Measurements from ENCODE around the gene SCAI.
"Not testable (repeated sequence)": the region's sequence is repeated elsewhere in the genome, so short reads cannot be mapped to it uniquely, and the experiment has no call there.

Gene SCAI

DNA sequence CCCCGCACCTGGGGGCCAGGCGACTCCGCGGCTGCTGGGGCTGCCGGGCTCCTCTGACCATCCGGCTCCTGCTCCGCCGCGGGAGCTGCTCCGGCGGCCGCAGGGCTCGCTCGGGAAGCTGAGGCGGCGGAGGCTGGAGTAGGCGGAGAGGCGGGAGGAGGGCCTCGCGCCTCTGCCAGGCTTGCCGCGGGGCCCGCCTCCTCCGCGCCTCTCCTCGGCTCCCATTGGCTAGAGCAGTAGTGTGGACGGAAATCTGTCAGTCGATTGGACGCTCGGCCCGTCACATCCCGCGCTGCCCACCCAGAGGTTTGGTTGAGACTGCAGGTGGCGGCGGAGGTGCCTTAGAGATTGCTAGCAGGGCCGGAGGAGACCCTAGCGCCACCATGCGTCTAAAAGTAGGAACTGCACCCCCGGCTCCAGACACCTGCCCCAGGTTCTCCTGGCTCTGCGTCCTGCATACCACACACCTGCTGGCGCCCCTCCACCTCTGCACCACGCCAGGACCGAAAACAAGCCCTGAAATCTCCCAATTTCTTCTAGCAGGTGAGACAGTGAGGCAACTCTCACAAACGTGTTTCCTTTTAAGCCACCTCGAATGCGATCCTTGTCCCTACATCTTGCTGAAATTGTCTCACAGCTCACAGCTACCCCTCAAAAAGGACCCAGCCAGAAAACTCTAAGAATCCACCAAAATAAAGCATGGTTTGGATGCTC lies at the start of gene SCAI:
SCAI (minus strand) TSS at position 152 of the 714 bp plus-strand sequence; CDS start at position 61, 91 bp downstream.
- DNase-seq, result peak; percentile 99

DNA sequence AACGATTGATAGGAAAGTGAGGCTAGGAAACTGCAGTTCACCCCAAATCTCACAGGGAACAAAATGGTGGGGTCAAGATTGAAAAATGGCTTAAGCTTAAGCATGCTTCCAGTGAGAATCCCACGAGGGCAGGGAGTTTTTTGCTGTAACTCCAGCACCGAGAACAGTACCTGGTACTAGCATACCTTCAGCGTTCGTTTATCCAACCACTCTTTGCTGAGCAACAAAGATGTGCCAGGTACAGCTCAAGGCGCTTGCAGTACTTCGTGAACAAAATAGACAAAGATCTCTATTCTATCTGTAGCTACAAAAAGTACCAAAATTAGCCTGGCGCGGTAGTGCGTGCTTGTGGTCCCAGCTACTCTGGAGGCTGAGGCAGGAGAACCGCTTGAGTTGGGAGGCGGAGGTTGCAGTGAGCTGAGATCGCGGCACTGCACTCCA lies 47.1 kb upstream of the SCAI start:
- peak; percentile 27 for DNase-seq

DNA sequence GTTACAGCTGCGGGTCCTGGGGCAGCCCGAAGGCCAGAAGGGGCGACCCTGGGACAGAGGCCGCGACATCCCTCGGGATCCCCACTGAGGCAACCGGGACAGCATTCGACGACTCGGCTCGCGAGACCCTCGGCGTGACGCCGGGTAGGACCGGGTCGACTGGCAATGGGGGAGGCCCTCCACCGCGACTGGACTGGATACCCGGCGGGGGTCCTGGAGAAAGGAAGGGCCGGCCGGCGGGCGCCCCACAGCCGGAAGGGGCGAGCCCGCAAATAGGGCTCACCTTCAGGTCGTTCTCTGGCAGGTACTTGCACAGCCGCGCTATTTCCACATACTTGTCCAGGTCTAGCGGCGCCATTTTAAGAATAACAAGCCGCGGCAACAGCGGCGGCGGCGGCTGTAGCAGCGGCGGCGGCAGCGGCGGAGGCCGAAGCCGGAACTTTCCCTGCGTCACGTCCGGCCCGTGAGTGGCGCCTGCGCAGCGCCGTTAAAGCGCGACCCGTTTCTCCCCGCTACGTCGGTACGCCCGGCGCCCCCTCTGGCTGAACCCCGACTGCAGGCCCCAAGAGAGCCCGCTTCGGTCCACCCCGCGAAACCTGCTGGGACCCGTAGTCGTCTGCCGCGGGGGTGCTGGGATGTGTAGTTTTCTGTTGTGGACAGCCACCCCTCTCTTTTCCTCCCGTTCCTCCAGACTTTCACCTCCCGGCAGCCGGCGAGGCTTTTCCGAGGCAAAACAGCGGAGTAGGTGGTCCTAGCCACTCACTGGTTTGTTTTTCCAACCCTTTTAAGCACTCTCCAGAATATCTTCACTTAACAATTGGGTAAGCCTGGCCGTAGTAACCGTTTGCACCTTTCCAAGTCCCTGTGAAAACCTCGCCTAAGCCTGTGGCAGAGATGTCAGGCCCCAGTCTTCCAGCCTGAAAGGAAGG lies 46.3 kb upstream of the SCAI start, which contains the start of gene PPP6C:
PPP6C (minus strand) TSS at position 443 of the 929 bp plus-strand sequence; CDS start at position 358, 85 bp downstream.
- DNase-seq, result peak; percentile 99

DNA sequence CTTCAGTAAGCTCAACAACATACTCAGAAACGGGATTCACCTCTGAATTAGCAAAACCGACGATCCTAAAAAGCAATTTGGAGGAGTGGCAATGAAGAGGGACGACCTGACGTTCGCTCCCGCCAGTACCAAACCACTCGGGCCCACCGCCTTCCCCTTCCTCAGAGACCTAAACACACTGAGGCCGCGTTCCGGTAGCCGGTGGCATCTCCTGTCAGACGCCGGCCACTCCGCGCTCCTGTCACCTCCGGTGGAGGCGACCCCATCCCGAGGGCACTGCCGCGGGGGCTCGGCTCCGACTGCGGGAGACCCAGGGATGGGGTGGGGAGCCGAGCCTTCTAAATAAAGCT lies 45.7 kb upstream of the SCAI start:
- peak; percentile 34 for DNase-seq

DNA sequence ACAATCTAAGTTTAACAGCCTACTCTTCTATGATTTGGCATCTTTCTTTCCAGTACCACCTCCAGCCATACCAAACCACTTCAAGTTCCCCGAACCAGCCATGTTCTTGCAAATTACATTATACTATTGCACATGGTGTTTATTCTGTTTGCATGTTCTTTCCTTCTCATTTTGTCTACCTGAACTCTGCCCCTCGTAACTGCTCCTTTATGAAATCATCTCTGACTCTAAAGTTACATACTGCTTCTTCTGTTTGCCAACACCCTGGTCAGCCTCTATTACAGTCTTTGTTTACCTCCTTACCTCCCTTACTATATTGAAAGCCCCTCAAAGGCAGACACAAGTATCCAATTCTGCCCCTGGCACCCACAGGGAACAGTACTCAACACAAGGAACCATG lies 40.2 kb upstream of the SCAI start:
- no peak for DNase-seq

DNA sequence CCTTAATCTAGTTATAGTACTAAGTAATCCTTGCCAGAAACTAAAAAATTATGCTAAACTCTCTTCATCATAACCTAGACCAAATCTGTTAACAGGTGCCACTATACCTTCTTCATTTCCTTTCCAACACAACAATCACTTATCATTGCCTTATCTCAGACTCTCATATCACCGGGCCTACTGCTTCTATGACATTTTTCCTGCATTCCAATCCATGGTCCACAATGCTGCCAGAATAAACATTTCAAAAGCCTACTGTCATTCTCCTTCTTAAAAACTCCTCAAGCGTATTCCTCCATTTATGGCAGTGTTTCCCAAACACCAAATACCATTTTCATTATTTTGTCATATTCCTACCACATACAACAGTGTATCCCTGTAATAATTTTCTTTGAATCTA lies 39.7 kb upstream of the SCAI start:
- DNase-seq, result no peak

DNA sequence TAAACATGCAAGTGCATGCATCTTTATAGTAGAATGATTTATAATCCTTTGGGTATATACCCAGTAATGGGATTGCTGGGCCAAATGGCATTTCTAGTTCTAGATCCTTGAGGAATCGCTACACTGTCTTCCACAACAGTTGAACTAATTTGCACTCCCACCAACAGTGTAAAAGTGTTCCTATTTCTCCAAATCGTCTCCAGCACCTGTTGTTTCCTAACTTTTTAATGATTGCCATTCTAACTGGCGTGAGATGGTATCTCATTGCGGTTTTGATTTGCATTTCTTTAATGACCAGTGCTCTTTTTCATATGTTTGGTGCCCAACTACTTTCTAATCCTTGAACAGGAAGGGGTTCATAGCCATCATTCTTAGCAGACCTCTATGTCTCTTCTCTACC lies 38.4 kb upstream of the SCAI start:
- DNase-seq, result not testable (repeated sequence)

DNA sequence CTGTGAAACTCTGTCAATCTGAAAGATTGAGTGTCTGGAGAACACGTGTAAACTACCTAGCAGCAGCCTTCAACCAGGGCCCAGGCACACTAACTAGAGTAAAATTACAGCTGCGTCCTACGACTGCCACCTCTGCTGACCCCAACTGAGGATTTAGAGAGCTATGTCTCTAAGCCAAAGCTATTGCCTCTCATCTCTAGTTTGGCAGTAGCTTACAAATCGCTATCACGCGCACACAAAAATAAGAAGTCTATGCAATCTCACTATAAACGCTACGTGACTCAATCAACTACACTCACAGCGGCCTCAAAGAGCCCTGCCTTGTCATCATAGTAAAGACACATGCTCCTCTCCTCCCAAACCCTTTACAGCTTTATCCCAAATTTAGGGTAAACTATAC lies 37.5 kb upstream of the SCAI start:
- no peak for DNase-seq

DNA sequence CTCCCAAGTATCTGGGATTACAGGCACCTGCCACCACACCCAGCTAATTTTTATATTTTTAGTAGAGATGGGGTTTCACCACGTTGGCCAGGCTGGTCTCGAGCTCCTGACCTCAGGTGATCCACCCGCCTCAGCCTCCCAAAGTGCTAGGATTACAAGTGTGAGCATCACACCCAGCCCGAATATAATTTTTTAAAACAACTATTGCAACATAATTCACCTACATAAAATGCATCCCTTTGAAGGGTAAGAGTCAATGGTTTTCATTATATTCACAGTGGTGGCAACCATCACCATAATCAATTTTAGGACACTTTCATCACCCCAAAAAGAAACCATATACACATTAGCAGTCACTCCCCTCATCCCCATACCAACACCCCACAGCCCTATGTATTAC lies 36.4 kb upstream of the SCAI start:
- DNase-seq, result not testable (repeated sequence)

DNA sequence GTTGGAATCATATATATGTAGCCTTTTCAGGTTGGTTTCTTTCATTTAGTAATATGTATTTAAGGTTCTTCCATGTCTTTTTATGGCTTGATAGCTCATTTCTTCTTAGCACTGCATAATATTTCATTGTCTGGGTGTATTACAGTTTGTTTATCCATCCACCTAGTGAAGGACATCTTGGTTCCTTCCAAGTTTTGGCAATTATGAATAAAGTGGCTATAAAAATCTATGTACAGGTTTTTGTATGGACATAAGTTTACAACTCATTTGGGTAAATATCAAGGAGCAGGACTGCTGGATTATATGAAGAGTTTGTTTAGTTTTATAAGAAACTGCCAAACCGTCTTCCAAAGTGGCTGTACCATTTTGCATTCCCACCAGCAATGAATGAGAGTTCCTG lies 34.6 kb upstream of the SCAI start:
- no peak for DNase-seq

DNA sequence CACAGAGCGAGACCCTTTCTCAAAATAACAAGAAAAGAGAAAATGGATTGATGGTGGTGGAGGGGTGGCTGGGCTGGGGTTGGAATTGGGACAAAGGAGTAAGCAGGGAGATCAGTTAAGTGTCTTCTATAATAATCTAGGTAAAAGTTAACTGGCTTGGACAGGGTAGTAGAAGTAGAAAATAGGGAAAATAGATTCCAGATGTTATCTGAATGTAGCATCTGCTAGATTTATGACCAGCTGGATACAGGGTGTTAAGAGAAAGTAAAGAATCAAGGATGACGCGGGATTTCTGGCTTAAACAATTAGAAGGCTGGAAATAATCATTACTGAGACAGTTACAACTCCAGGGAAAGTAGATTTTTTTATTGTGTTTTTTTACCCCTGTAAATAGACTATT lies 33.3 kb upstream of the SCAI start:
- no peak for DNase-seq

DNA sequence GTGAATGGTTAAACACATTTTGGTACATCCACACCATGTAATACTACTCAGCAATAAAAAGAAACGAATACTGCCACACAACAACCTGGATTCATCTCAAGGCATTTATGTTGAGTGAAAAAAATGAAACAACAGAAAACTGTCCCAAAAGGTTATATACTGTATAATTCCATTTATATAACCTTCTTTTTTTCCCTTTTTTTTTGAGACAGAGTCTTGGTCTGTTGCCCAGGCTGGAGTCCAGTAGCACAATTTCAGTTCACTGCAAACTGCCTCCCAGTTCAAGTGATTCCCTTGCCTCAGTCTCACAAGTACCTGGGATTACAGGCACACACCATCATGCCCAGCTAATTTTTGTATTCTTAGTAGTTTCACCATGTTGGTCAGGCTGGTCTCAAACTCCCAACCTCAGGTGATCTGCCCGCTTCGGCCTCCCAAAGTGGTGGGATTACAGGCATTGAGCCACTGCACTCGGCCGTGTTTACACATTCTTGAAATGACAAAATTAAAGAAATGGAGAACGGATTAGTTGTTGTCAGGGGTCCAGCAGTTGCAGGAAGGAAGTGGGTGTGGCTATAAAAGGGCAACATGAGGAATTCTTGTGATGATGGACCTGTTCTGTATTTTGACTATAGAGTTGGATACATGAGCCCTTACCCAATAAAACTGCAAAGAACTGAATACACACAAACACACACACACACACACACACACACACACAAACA lies 28.9 kb upstream of the SCAI start:
- DNase-seq, result no peak

DNA sequence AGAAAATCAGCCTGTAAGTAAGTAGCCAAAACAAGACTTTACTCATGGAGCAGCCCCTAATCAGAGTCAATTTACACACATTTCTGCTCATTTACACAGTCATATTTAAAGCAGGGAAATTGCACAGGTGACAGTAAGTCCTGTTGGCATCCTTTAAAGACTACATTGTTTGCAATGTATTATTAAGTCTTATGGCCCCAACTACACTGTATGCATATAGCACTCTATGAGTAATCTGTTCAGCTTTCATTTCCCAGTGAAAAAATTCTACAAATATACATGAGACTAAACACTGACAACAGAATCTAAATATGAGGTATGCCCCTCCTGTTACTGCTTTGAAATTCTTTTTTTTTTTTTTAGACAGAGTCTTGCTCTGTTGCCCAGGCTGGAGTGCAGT lies 26.6 kb upstream of the SCAI start:
- DNase-seq, result no peak

DNA sequence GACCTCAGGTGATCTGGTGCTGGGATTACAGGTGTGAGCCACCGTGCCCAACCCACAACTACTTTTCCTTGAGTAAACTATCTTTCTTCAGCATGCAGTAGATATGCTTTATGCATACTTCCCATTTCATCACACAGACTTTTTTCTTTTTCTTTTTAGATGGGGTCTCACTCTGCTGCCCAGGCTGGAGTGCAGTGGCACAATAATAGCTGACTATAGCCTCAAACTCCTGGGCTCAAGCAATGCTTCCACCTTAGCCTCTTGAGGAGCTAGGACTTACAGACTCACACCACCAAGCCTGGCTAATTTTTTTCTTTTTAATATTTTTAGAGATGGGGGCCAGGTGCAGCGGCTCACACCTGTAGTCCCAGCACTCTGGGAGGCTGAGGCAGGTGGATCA lies 23.4 kb upstream of the SCAI start:
- no peak for DNase-seq

DNA sequence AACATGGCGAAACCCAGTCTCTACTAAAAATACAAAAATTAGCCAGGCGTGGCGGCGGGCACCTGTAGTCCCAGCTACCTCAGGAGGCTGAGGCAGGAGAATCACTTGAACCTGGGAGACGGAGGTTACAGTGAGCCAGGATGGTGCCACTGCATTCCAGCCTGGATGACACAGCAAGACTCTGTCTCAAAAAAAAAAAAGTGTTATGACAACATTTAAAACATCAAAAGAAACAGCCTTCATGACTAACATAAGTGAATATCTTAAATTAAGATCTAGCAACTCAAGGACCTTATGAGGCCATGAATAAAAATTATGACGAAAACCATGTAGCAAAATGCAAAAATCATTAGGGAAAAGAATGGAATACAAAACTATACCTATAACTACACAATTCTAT lies 19.6 kb upstream of the SCAI start:
- DNase-seq, result not testable (repeated sequence)

DNA sequence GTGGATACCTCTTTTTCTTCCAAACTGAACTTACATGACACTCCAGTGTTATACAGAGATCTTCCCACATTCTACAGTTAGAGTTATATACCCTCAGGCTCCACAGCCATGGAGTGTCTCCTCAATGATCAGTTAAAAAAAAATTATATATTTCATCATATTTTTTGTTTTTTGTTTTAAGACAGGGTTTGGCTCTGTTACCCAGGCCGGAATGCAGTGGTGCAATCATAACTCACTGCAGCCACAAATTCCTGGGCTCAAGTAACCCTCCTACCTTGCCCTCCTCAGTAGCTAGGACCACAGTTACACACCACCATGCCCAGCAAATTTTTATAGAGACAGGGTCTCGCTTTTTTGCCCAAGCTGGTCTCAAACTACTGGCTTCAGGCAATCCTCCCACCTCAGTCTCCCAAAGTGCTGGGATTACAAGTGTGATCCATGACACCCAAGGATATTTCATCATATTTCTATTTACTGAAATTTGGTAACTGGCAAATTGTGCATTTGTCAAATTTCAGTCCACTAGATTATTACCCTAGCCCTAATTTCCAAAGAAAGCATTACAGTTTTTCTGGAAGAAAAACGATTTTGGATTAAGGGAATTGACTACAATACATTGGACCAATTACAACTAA lies 18.1 kb upstream of the SCAI start:
- DNase-seq, result no peak

DNA sequence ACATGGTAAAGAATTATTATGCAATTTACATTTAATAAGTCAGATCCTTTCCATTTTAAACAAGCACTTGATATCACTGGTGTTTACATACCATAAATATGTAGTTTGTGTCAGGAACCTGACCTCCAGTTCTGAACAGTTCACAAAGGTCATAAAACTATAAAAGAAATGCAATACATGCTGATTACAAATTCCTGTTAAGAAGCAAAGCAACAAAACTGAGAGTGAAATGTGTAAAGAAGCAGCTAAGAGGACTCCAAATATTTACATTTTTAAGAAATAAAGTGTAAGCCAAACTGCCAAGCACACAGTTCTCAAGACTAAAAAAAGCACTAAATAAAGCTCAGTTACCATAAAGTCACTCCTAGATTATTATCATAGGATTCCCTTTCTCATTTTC lies 17.4 kb upstream of the SCAI start:
- DNase-seq, result no peak

DNA sequence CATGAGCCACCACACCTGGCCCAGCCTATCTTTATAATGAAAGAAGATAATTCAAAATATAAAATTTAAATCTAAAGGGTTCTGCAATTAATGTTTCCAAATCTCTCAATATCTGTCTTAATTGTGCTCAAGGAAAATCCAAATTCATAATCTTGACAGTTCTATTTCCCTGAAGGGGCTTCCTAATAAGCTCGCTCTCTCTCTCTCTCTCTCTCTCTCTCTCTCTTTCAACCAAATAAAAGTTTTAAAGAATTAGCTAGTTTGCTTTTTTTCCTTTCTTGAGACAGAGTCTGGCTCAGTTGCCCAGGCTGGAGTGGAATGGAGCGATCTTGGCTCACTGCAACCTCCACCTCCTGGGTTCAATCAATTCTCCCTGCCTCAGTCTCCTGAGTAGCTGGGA lies 13.2 kb upstream of the SCAI start:
- DNase-seq, result no peak

DNA sequence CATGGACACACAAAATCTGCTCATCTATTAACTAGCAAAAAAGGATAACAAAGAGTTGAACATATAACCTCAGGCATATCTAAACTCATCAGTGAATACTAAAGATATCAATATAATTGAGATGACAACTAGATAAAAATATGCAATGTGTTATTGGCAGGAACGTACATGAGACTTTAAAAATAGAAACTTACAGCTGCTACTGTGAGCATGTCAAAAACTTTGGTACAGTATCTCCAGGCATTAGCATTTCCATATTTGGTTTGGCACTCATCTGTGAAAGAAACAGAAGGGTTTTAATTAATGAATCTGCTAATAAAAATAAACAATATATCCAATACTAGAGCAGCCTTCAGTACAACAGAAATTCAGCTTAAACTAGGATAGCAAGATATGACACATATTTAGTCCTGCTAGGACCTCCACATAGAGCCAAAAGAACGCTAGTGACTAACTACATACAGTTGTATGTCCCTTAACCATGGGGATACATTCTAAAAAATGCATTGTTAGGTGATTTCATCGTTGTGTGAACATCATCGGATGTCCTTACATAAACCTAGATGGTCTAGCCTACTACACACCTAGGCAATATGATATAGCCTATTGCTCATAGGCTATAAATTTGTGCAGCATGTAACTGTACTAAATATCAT lies 10.5 kb upstream of the SCAI start:
- no peak for DNase-seq

DNA sequence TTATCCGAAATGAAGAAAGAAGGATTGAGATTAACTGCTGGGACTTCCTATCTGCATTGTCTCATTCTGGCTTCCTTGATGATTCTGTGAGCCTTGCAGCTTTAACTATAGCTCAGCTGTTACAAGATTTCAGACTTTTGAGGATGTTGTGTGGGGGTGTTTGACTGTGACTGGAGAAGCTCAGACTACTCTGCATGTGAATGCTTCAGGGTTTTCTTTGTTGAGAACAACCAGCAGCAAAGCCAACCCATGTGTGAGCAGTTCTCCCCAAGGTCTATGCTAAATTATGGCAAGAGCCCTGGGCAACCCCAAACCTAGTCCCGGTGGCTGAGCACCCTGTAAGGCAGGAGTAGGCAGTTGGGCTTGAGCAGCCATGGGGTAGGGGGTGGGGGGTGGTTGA lies 8.4 kb upstream of the SCAI start:
- no peak for DNase-seq

DNA sequence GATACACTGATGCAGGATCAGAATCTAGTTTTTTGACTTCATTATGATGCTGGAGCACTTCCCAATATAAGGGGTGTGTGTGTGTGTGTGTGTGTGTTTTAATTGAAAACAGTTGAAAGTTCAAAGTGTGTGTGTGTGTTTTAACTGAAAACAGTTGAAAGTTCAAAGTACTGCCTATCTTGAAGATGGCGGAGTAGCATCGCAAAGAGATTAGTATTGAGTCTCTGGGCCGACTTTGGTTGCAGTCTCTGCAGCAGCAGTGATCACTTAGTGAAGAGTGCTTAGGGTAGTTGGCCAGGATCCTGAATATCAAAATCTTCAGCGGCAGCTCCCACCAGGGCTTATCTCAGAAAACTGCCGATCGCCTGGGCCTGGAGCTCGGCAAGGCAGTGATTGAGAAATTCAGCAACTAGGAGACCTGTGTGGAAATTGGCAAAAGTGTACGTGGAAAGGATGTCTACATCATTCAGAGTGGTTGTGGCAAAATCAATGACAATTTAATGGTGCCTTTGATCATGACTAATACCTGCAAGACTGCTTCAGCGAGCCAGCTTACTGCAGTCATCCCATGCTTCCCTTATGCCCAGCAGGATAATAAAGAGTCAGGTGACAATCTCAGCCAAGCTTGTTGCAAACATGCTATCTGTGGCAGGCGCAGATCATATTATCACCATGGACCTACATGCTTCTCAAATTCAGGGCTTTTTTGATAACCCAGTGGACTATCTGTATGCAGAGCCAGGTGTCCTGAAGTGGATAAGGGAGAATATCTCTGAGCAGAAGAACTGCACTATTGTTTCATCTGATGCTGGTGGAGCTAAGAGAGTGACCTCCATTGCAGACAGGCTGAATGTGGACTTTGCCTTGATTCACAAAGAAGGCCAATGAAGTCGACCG lies 7.3 kb upstream of the SCAI start:
- DNase-seq, result no peak
